ENCODE results near the gene AHCYL2. TPM values are rescaled to one million over a fixed set of nuclear protein-coding genes. Genes with fewer than 3 reads are reported as not detected.

The AHCYL2 gene
- total RNA-seq, 1 donor from 2014 or later: 14.7 TPM

- no peaks in the 10 kb centered on the region for H3K9me3 Mint-ChIP-seq (ENCODE audit: unreplicated experiment)
- no peaks in the 10 kb centered on the region for H3K36me3 ChIP-seq (ENCODE audit: insufficient read depth, low read length)
- no peaks in the 10 kb centered on the region for H3K4me1 Mint-ChIP-seq (ENCODE audit: low read depth, unreplicated experiment)
- H3K4me3 ChIP-seq (ENCODE audit: insufficient read depth, low read depth, low read length): no peak overlapping the region
- H3K27me3 ChIP-seq (ENCODE audit: insufficient read depth, low read length): no peaks in the 10 kb centered on the region
- DNase-seq (ENCODE audit: low read depth): no peak
- no peak overlapping the region for H3K27ac ChIP-seq (ENCODE audit: low read depth, low read length)
- no peaks in the 10 kb centered on the region for H3K36me3 Mint-ChIP-seq (ENCODE audit: low read depth, unreplicated experiment)
- H4K20me1 ChIP-seq (ENCODE audit: insufficient read depth, low read length): no peaks in the 10 kb centered on the region
- H3K79me2 ChIP-seq (ENCODE audit: insufficient read depth, low read length): no peaks in the 10 kb centered on the region
- no peaks in the 10 kb centered on the region for H3K4me1 ChIP-seq (ENCODE audit: insufficient read depth, low read length)
- H3K9ac ChIP-seq (ENCODE audit: low read length): no peak overlapping the region
- H3K4me2 ChIP-seq (ENCODE audit: low read length): no peak overlapping the region
- H3K9me3 ChIP-seq (ENCODE audit: insufficient read depth, low read depth, low read length): no peaks in the 10 kb centered on the region
- no peak for TF ChIP-seq EZH2 (IDR thresholded peaks at IDR 0.05; ENCODE audit: insufficient read depth, low read length)
- no peak for TF ChIP-seq CTCF (IDR thresholded peaks at IDR 0.05; ENCODE audit: insufficient read depth, low read depth, low read length)
- FAIRE-seq: no peak
- H3K4me3 Mint-ChIP-seq (ENCODE audit: unreplicated experiment): no peak overlapping the region
- H2AFZ ChIP-seq (ENCODE audit: low read depth, low read length): no peak overlapping the region
- H3K27me3 Mint-ChIP-seq (ENCODE audit: low read depth, unreplicated experiment): no peaks in the 10 kb centered on the region
- H3K27ac Mint-ChIP-seq (ENCODE audit: unreplicated experiment): no peak overlapping the region
Observed at GRCh38 chr7:129338450-129338849, 113.6 kb downstream of the AHCYL2 start.

GRCh38 chr7:129341212-129341611, 116.4 kb downstream of the AHCYL2 start:
- Mint-ChIP-seq H3K36me3 (ENCODE audit: low read depth, unreplicated experiment) (no peaks in the 10 kb centered on the region), H3K4me3 (ENCODE audit: unreplicated experiment) (no peak overlapping the region)

More at GRCh38 chr7:129341212-129341611, 116.4 kb downstream of the AHCYL2 start:
- Histone ChIP-seq H3K4me1 (ENCODE audit: insufficient read depth, low read length) (peaks cover 3% of the 10 kb centered on the region), H3K27me3 (ENCODE audit: insufficient read depth, low read length) (no peaks in the 10 kb centered on the region), H3K4me2 (ENCODE audit: low read length) (no peak overlapping the region), H3K9ac (ENCODE audit: low read length) (no peak overlapping the region), H3K79me2 (ENCODE audit: insufficient read depth, low read length) (no peaks in the 10 kb centered on the region), H3K4me3 (ENCODE audit: insufficient read depth, low read depth, low read length) (no peak overlapping the region), H2AFZ (ENCODE audit: low read depth, low read length) (no peak overlapping the region), H4K20me1 (ENCODE audit: insufficient read depth, low read length) (no peaks in the 10 kb centered on the region), H3K9me3 (ENCODE audit: insufficient read depth, low read depth, low read length) (no peaks in the 10 kb centered on the region), H3K36me3 (ENCODE audit: insufficient read depth, low read length) (no peaks in the 10 kb centered on the region), H3K27ac (ENCODE audit: low read depth, low read length) (no peak overlapping the region)
- no peak for DNase-seq (ENCODE audit: low read depth)
- no peaks in the 10 kb centered on the region for H3K9me3 Mint-ChIP-seq (ENCODE audit: unreplicated experiment)
- H3K4me1 Mint-ChIP-seq (ENCODE audit: low read depth, unreplicated experiment): peaks cover 9% of the 10 kb centered on the region
- H3K27me3 Mint-ChIP-seq (ENCODE audit: low read depth, unreplicated experiment): no peaks in the 10 kb centered on the region
- no peak overlapping the region for H3K27ac Mint-ChIP-seq (ENCODE audit: unreplicated experiment)
- TF ChIP-seq EZH2 (IDR thresholded peaks at IDR 0.05; ENCODE audit: insufficient read depth, low read length) (no peak), CTCF (IDR thresholded peaks at IDR 0.05; ENCODE audit: insufficient read depth, low read depth, low read length) (no peak)
- no peak for FAIRE-seq

Data from astrocyte (in vitro differentiated cells and primary cell).